Measurements from ENCODE around the gene TBC1D17.

- TF ChIP-seq CTCF (IDR thresholded peaks at IDR 0.05) (no peak), EP300 (IDR thresholded peaks at IDR 0.05) (no peak)
Measured at GRCh38 chr19:49921871-49922795, 44.6 kb downstream of the TBC1D17 start.
